Measurements from ENCODE around the gene GTF3C5.
"Not testable (repeated sequence)": the region's sequence is repeated elsewhere in the genome, so short reads cannot be mapped to it uniquely, and the experiment has no call there.

GTF3C5 gene

DNA sequence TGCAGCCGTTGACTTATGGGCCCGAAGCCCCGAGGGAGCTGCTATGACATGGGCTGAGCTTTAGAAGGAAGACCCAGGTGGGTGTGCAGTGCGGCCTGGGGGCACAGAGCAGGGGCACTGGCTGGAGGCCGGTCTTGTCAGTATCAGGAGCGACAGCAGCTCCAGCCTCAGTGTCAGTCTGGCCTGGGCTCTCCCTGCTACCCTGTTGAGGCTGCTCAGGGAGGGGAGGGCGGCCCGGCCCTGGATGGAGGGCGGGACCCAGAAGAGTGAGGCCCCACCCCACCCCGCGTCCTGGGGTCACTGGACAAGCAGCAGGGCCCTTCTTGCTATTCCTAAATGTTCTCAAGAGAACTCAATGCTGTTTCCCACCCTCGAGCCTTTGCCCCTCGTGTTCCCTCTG lies 34.3 kb upstream of the GTF3C5 start:
- no peak for DNase-seq (ENCODE audit: low spot score)

DNA sequence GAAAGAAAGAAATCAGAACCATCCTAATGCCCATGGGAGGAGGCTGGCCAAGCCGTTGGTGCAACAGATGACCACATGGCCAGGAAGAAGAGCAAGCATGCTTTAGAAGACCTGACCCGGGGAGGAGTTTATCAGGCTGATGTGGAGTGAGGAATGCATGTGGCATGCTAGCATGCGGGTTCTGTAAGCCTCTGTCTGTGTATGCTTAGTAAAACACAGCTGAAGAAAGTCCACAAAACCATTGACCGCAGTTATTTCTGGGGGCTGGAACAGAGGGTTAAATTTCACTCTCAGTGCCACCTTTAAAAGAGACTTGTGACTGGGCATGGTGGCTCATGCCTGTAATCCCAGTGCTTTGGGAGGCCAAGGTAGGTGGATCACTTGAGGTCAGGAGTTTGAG lies 33.2 kb upstream of the GTF3C5 start:
- DNase-seq (ENCODE audit: low spot score) = peak; percentile 69

DNA sequence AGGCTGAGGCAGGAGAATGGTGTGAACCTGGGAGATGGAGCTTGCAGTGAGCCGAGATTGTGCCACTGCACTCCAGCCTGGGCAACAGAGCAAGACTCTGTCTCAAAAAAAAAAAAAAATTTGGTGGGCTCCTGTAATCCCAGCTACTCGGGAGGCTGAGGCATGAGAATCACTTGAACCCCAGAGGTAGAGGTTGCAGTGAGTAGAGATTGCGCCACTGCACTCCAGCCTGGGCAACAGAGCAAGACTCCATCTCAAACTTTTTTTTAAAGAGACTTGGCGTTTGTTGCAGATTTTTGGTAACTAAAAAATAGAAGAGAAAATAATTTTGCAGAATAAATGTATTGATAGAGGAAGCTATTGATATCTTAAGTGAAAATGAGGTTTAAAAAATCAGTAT lies 32.6 kb upstream of the GTF3C5 start:
- DNase-seq (ENCODE audit: low spot score) = not testable (repeated sequence)

DNA sequence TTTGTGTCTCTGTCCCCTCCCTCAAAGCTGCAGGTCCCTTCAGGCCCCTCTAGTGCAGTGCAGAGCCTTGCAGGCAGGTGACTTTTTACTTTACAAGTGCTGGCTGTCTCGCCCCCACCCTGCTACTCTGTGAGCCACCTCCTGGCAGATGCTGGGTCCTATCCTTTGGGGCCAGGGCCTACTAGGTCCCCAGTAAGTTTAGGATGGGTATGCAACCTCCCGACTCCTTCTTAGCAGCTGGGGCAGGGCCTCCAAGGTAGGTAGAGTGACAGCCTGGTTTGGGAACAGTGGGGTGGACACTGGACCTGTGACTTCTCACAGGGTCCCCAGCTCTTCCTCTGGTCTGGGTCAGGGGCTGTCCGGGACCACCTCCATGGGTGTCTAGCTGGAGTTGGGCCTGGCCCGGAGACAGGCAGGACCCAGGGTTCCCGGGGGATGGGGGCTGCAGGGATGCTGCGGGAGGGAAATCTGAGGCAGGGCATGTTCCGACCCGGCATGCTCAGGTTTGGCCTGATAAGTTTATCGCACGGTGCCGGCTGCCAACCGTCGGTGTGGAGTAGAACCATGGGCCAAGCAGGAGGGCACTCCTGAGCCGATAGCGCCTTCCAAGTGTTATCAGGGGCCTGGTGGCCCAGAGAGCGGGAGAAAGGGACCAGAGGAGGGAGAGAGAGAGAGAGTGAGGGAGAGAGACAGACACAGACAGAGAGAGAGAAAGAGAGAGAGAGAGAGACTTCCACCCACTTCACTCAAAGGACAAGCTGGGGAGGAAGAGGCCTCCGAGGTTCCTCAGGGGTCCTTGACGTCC lies 31.8 kb upstream of the GTF3C5 start:
- DNase-seq (ENCODE audit: low spot score) = no peak

DNA sequence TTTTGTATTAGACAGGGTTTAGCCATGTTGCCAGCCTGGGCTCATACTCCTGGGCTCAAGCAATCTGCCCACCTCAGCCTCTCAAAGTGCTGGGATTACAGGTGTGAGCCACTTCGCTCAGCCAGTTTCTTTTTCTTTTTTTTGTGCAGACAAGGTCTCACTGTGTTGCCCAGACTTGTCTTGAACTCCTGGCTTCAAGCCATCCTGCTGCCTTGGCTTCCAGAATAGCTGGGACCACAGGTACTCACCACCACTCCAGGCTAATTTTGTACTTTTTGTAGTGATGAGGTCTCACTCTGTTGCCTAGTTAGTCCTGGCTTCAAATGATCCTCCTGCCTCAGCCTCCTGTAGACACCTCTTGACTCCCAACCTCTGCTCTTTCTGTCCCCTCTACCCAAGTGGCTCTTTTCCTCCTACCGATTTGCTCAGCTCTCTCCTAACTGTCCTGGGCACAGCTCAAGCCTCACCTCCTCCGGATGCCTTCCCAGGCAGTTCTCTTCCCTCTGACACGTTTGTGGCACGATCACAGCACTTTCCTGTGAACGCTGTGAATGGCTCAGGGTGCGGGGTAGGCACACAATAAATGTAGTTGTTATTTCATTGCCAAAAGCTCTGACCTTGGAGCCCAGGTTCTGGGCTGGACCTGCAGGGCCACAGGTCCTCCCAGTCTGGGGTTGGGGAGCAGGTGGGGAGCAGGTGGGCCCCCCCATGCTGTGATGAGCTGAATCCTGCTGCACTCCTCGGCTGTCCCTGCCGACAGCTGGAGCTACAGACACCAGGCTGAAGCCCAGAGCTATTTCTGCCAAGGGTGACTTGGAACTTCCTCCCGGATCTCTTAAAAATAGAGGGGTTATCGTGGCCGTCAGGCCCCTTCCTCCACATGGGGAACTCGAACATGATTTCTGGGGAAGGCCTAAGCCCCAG lies 28.4 kb upstream of the GTF3C5 start:
- no peak for DNase-seq (ENCODE audit: low spot score)

DNA sequence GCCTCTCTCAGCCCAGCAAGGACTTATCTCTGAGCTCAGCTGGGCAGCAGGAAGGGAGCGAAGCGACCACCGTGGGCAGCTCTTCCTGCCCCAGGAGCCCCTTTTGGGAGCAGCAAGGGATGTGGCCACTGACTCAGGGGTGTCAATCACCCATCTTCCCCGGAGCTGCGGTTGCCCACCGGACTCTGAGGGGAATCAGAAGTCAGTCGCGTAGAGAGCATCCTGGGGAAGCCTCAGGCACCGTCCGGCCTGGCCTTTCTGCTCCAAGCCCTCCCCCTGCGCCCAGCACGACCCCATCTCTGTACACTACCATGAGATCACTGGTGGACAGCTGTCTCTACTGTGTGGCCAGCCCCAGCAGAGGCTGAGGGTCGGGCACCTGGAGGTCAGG lies 27.7 kb upstream of the GTF3C5 start:
- DNase-seq (ENCODE audit: low spot score) = no peak

DNA sequence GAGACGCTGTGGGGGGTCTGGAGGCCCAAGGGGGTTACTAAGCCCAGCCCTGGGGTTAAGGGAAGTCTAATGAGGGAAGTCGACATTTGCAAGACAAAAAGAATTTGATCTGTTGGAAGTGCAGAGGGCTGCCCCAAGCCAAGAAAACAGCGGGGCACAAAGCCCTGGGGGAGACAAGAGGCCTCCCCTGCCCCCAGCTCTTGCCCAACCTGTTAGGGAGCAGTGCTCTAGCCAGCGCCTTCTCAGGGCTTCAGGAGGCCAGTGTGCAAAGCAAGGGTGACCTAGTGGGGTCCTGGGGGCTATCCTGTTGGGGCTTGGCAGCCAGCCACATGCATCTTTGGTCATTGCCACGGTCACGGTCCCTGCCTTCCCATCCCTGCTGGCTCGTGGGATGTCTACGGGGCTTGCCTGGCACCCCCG lies 27.1 kb upstream of the GTF3C5 start:
- no peak for DNase-seq (ENCODE audit: low spot score)

DNA sequence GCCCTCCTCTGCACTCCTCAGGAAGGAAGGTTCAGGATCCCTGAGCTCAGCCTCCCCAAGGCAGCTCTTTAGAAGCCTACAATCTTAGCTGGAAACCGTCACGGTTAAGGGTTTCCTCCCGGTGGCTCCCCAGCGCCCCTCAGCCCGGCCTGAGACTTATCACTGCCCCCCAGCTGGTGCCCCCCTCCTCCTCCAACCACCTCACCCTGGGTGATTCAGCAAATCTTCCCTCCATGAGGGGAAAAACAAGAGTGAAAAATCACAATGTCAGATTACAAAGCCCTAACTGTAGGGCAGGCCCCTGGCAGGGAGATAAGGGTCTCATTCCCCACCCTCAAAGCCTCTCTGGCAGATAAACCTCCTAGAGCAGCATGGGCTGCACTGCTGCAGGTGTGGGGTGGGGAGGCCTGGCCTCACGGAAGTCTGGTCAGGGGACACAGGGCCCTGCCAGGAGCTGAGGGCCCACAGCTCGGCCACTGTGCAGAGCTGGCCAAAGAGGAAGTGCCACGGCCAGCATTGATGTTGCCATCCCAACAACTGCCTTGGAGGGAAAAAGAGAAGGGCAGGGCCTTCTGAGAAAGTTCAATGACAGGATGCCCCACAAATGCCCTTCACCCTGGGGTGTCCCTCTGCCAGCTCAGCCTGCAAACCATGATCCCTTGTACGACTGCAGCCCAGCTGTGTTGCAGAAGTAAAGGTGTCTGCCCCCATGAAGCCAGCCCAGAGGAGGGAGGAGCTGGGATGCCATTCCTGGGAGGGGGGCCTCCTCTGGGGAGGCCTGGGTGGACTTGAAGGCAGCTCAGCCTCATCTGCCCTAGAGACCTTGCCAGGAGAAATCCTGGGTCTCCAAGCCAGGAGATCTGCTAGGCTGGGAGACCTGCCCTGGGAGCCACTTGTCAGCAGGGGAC lies 26.5 kb upstream of the GTF3C5 start:
- no peak for DNase-seq (ENCODE audit: low spot score)

DNA sequence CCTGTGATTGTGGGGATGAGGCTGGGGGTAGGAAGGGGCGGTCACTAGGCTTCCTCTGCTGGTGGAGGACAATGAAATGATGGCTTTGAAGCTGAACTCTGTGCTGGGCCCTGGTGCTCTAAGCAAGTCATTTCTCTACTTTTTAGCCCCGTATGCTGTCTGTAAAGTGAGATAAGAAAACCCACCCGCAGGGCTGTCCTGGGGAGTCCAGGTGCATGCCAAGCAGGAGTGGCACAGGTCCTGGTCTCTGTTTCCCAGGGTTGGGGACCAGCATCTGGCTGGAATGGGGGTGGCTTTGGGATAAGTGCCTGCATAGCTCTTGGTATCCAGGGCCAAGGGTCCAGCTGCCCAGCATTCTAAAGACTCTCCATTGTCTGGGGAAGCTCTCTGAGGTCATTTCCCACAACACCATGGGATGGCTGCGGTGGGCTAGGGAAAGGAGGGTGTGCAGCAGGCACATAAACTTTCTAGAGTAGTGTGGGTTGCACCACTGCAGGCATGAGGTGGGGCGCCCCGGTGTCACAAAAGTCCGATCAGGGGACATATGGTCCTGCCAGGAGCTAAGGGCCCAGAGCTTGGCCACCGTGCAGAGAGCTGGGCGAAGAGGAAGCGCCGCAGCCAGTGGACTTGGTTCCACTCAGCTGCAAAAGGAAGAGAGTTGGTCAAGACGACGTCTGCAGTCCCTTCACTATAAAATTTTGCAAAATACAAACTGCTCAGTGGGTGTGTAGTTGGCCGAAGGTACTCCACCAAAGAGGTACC lies 25.6 kb upstream of the GTF3C5 start:
- no peak for DNase-seq (ENCODE audit: low spot score)

DNA sequence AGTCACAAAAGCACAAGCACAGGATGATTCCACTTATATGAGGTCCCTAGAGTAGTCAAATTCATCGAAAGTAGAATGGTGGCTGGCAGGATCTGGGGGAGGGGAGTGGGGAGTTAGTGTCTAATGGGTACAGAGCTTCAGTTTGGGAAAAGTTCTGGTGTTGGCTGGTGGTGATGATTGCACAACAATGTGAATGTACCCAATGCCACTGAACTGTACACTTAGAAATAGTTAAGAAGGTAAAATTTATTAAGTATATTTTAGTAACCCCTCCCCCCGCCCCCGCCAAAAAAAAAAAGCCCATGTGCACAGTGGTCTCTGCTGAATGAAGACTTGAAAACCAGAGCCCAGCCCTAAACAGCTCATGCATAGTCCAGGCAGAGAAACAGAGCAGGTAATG lies 24.8 kb upstream of the GTF3C5 start:
- no peak for DNase-seq (ENCODE audit: low spot score)

DNA sequence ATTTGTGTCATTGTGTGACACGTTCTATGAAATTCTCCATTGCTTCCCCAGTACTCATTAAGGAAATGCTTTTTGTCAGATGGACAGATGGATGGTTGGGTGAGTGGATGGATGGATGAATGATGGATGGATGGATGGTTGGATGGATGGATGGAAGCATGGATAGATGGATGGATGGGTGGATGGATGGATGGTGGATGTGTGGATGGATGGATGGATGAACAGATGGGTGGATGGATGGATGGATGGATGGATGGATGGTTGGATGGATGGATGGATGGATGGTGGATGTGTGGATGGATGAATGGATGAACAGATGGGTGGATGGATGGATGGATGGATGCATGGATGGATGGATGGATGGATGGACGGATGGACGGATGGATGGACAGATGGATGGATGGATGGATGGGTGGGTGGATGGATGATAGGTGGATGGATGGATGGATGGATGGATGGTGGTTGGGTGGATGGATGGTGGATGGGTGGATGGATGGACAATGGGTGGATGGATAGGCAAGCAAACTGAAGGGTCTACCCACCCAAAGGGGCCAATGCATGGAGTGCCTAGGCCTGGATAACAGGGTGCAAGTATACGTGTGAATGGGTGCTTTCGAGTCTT lies 24.0 kb upstream of the GTF3C5 start:
- no peak for DNase-seq (ENCODE audit: low spot score)

DNA sequence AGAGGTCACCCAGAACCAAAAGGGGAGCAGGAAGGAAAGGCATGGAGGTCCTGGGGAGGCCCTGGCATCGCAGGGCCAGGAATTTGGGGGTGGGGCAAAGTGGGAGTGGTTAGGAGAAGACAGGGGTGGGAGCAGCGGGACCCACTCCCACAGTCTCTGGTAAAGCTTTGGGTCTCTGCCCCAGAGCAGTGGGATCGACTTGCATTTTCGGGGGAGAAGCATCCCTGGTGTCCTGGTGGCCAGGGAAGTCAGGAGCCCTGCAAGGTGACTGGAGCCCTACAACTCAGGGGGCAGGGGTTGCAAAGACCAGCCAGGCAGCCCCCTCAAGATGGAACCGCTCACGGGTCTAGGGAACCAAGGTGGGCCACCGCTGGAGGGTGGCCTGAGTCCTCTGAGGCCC lies 22.4 kb upstream of the GTF3C5 start:
- DNase-seq (ENCODE audit: low spot score) = no peak

DNA sequence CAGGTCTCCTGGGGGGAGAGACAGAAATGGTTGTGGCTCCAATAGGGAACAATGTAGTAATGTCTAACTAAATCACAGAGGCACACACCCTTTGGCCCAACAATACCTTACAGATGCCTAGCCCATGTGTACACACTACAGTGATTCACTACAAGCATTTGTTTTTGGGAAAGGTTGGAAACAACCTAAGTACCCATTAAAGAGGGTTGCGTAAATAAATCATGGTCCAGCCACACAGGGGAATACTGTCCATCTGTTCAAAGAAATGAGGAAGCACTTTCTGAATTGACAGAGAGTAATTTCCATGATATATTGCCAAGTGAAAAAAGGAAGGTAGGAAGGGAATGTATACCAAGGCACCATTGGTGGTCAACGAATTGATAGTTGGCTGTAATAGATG lies 22.0 kb upstream of the GTF3C5 start:
- DNase-seq (ENCODE audit: low spot score) = no peak

DNA sequence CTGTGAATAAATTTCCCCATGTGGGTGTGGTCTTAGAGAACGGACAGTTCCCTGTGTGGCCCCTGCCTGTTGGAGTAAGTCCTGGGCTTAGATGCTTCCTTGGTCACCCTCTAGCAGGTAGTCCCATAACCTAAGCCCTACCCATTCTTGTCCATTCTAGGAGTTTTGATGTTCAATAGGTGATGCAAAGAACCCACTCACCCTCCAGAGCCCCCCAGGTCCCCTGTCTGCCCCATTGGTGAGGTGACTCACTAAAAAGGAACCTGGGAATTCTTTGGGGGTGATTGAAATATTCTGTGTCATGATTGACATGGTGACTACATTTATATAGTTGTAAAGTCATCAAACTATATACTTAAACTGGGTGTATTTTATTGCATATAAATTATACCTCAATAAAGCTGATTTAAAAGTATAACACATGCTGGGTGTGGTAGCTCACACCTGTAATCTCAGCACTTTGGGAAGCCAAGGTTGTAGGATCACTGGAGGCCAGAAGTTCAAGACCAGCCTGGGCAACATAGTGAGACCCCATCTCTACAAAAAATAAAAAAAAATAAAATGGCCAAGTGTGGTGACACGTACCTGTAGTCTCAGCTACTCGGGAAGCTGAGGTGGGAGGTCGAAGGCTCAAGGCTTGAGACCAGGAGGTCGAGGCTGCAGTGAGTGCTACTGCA lies 20.8 kb upstream of the GTF3C5 start:
- DNase-seq (ENCODE audit: low spot score) = no peak

DNA sequence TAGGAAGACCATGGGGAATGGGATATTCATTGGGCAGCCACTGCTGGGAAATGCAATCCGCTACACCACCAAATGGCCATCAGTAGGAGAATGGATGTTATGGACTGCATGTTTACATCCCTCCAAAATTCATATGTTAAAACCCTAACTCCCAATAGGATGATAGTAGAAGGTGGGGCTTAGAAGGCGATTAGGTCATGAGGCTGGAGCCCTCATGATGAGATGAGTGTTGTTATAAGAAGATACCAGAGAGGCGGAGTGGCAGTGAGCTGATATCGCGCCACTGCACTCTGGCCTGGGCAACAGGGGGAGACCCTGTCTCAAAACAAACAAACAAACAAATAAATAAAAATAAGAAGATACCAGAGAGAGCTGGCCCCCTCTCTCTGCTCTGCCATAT lies 16.1 kb upstream of the GTF3C5 start:
- no peak for DNase-seq (ENCODE audit: low spot score)

DNA sequence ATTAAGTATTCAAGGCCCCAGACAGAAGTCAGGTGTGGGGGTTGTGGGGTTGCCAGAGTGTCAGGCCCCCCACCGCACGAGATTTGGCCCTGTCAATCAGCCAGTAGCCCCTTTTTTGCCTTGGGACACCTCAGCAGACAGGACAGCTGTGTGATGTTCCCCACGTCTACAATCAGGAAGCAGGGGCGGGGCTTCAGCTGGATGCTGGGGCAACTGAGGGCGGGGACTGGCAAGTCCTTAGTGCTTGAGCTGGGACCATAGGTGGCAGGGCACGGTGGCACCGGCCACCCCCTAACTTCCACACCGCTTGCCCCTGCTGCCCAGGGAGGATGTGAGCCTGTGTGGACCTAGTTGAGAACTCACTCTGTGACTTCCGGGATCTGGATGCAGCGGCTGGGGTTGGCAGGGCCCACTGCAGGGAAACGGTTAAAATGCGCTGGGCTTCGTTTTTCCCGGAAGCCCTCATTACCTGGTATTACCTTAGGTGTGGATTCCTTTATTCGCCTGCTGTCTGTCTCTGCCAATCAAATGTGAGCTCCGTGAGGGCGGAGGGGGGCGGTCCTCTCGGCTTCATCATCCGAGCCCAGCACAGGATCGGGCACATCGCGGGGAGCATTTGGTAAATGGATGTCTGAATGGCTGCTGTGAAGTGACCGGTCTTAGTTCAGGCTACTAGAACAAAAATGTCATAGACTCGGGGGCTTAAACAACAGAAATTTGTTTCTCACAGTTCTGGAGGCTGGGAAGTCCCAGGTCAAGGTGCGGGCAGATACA lies 7.5 kb upstream of the GTF3C5 start:
- no peak for DNase-seq (ENCODE audit: low spot score)

DNA sequence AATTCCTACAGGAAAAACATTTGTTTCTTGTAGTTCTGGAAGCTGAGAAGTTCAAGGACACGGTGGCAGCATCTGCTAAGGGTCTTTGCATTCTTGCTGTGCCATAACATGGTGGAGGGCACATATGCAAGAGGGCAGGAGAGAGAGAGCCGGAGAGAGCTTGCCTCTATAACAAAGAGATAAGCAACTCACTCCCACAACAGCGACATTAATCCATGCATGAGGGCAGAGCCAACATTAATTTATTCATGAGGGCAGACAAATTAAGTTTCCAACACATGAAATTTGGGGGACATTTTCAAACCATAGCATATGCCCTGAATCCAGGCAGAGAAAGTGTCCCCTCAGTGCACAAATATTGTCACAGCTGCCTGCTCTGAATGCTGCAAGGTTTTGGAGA lies 4.4 kb upstream of the GTF3C5 start:
- no peak for DNase-seq (ENCODE audit: low spot score)

DNA sequence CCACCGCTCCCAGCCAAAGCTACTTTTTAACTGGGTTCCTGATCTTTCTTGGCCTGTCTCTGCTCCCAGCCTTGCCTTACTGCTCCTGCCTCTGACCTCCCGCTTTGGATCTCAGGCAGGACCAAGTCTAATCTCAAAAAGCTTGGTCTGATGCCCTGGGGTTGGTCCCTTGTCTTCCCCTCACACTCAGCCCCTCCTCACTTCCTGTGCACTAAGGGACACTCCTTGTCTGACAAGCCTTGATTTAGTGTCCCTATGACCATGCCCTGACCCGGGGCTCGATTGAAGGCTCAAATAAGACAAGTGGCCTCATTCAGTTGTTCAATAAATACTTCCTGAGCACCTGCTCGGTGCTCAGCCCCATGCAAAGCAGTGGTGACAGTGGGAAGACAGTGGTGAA lies 3.7 kb upstream of the GTF3C5 start:
- no peak for DNase-seq (ENCODE audit: low spot score)

DNA sequence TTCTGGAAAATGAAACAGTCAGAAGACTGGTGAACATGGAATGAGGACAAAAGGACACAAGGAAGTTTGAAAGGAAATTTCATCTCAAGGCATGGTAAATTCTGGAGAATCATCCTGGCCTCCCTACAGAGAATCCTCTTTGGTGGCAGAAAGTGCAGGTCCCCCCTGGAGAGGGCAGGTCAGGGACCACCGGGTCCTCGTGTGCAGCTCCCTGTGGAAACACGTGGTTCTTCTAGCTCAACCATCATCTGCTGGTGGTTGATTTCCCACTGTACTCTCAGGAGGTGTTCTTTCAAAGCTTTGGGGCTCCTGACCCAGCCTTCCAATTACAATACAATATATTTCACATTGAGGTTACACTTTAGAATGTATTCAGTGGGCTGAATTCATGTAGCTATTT lies 2.6 kb upstream of the GTF3C5 start:
- DNase-seq (ENCODE audit: low spot score) = no peak

DNA sequence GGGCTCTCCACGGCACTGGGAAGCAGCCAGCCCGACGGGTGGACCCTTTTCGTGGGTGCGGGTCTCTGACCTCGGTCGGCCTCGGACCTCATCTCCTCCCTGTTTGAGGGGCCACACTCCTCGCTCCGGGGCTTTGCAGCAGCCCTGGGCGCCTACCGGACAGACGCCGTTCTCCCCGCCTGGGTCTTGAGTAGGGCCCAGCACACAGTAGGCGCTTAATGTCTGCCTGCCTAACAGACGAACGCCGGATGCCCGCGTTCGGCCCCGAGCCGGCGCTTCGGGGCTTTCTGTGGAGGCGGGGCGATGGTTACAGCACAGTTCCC lies 842 bp upstream of the GTF3C5 start:
- peak; percentile 20 for DNase-seq (ENCODE audit: low spot score)

Data from hepatic stellate cell (primary cell).